ENCODE results near the gene BSPRY.

DNA sequence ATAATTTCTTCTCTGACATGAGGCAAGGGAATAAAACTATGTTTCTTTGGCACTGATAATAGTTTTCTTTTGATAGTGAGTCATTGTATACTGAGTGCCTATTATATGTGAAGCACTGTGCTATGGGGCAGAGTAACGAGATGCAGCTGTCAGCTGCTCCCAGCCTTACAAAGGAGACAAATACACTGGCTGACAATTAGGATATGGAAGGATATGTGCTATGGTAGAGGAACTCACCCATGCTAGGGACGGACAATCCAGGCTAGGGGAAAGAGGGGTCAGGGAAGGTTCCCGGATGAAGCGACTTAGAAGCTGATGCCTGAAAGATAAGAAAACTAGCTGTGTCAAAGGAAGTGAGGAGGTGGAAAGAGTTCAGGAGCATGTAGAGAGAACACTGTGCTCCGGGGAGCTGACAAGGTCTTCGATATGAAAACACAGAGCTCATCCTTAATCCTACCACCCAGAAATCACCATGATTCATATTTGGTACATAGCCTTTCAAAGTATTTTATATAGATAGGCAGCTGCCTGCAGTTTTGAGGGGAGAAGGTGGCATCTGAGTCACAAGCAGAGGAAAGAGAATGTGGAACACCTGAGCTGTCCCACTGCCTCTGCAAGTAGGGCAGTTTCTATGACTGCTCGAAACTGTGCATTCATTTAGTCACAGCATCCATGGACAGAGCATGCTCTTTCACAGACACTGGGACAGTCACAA, 12.1 kb downstream of the BSPRY start:
- no peak for TF ChIP-seq CREB1 (IDR thresholded peaks at IDR 0.05; ENCODE audit: low read depth)
- TF ChIP-seq TAF1 (IDR thresholded peaks at IDR 0.05; ENCODE audit: low read depth), result no peak
- TF ChIP-seq, protein P1, sequence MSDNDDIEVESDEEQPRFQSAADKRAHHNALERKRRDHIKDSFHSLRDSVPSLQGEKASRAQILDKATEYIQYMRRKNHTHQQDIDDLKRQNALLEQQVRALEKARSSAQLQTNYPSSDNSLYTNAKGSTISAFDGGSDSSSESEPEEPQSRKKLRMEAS (IDR thresholded peaks at IDR 0.05), result no peak
- no peak for TF ChIP-seq CEBPB (IDR thresholded peaks at IDR 0.05)
- TF ChIP-seq FOXM1 (IDR thresholded peaks at IDR 0.05; ENCODE audit: borderline replicate concordance, low read depth), result no peak
- no peak for TF ChIP-seq EP300 (IDR thresholded peaks at IDR 0.05; ENCODE audit: borderline replicate concordance)
